ENCODE measurements around the gene BIRC2. TPM values are rescaled to one million over a fixed set of nuclear protein-coding genes. Genes with fewer than 3 reads are reported as not detected.
A peak's percentile ranks its signal among the peaks of the same experiment; 100 is the strongest.
"Not testable (repeated sequence)": the region's sequence is repeated elsewhere in the genome, so short reads cannot be mapped to it uniquely, and the experiment has no call there.

BIRC2 gene
- total and polyA plus RNA-seq, 10 donors = 24.0 to 101 (median 46.6) TPM

GRCh38 chr11:102361086-102362031, 14.3 kb downstream of the BIRC2 start:
- H3K4me3 ChIP-seq = no peak overlapping the region
- H3K4me1 ChIP-seq = peaks cover 8 to 32% (median 13%) of the 10 kb centered on the region in 6 donors
- peaks cover 0 to 17% (median 0%) of the 10 kb centered on the region in 8 donors for H3K9me3 ChIP-seq
- peak in 2 of 3 donors; percentile 8 to 38 for TF ChIP-seq POLR2AphosphoS5 (IDR thresholded peaks at IDR 0.05)
- TF ChIP-seq POLR2A (IDR thresholded peaks at IDR 0.05) = no peak
- 80 to 94% (median 92%) methylated on average over 5 of the region's 5 CpGs for WGBS, 5 donors
- H3K27me3 ChIP-seq (replicated peaks in 1 of 7) = no peaks in the 10 kb centered on the region
- DNase-seq = no peak
- intact Hi-C loops (cut with DNase I; ENCODE audit: low total_unique reads) = no loop called here
- H3K27ac ChIP-seq = peak overlapping the region in 2 of 8 donors; percentile 19 to 43
- peaks cover 3 to 88% (median 52%) of the 10 kb centered on the region in 6 donors for H3K36me3 ChIP-seq

DNA sequence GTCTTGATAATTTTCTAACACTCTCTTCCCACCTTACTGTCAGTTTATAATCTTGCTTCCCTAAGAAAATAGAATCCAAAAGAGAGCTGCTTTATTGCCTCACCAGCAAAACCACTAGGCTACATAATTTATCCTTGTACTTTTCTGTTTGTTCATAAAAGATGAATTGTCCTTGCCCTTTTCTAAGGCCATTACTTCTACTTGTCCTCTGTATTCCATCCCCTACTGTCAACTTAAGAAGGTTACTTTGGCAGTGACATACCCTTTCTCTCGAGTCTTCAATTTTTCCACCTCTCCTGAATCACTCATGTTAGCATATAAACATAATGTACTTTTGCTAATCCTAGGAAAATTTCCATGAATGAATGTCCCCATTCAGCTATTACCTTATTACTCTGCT, 18.0 kb downstream of the BIRC2 start:
- H3K27ac ChIP-seq = no peak overlapping the region
- peaks cover 0 to 6% (median 0%) of the 10 kb centered on the region in 8 donors for H3K9me3 ChIP-seq
- H3K36me3 ChIP-seq = peaks cover 2 to 90% (median 59%) of the 10 kb centered on the region in 6 donors
- peaks cover 9 to 38% (median 24%) of the 10 kb centered on the region in 6 donors for H3K4me1 ChIP-seq
- no peaks in the 10 kb centered on the region for H3K27me3 ChIP-seq (replicated peaks in 1 of 7)
- WGBS, 5 donors = 84 to 98% (median 88%) methylated on average over 1 of the region's 1 CpG
- DNase-seq = no peak
- TF ChIP-seq POLR2AphosphoS5 (IDR thresholded peaks at IDR 0.05) (no peak), POLR2A (IDR thresholded peaks at IDR 0.05) (no peak)
- TF ChIP-seq, protein P1, sequence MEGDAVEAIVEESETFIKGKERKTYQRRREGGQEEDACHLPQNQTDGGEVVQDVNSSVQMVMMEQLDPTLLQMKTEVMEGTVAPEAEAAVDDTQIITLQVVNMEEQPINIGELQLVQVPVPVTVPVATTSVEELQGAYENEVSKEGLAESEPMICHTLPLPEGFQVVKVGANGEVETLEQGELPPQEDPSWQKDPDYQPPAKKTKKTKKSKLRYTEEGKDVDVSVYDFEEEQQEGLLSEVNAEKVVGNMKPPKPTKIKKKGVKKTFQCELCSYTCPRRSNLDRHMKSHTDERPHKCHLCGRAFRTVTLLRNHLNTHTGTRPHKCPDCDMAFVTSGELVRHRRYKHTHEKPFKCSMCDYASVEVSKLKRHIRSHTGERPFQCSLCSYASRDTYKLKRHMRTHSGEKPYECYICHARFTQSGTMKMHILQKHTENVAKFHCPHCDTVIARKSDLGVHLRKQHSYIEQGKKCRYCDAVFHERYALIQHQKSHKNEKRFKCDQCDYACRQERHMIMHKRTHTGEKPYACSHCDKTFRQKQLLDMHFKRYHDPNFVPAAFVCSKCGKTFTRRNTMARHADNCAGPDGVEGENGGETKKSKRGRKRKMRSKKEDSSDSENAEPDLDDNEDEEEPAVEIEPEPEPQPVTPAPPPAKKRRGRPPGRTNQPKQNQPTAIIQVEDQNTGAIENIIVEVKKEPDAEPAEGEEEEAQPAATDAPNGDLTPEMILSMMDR (IDR thresholded peaks at IDR 0.05 in 8 of 11, conservative IDR thresholded peaks at IDR 0.05 in 3 of 11) = no peak
- intact Hi-C loops (cut with DNase I; ENCODE audit: low total_unique reads) = no loop called here
- H3K4me3 ChIP-seq = no peak overlapping the region

DNA sequence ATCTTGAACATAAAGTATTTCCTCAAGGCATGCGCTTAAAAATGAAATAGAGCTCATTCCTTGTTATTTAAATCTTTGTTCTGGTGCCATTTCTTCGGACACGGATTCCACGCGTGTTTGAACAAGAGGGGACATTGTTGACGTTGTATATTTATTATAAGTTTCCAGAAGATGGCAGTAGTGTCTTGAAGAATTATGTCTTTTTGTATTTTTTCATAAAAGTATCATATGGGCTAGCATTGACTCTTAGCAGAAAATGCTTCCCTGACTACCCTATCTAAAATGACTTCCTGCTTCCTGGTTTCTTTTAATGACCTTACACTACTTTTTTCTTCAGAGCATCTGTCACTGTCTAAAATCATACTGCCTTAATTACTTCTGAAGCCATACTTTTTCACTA, 20.4 kb downstream of the BIRC2 start:
- H3K4me3 ChIP-seq = no peak overlapping the region
- WGBS, 5 donors = 42 to 64% (median 51%) methylated on average over 6 of the region's 6 CpGs
- H3K9me3 ChIP-seq = no peaks in the 10 kb centered on the region
- no peak for DNase-seq
- peak overlapping the region in 2 of 8 donors; percentile 23 to 28 for H3K27ac ChIP-seq
- H3K4me1 ChIP-seq = peaks cover 0 to 21% (median 12%) of the 10 kb centered on the region in 6 donors
- intact Hi-C loops (cut with DNase I; ENCODE audit: low total_unique reads) = no loop called here
- no peaks in the 10 kb centered on the region for H3K27me3 ChIP-seq (replicated peaks in 1 of 7)
- H3K36me3 ChIP-seq = peaks cover 0 to 68% (median 48%) of the 10 kb centered on the region in 6 donors
- TF ChIP-seq POLR2A (IDR thresholded peaks at IDR 0.05) (no peak), POLR2AphosphoS5 (IDR thresholded peaks at IDR 0.05) (no peak)
- TF ChIP-seq, protein P1 (IDR thresholded peaks at IDR 0.05 in 8 of 11, conservative IDR thresholded peaks at IDR 0.05 in 3 of 11) = peak in 3 of 11 experiments; percentile 22 to 44 (median 35)

DNA sequence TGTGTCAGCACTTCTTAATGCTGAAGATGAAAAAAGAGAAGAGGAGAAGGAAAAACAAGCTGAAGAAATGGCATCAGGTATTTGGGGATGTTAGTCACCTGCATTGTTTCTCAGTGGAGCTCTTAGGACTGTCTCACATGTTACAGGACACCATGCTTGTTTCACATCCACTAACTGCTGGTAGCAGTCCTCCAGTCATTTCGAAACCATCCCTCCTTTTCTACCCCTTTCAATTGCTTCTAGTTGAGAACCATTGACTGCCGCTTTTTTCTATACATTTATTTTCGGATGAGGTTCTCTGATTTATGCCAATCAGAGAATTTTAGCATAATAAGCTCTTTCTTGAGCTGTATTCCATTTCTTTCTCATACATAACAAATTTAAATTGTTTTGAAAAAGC, 21.5 kb downstream of the BIRC2 start:
- intact Hi-C loops (cut with DNase I; ENCODE audit: low total_unique reads) = no loop called here

DNA sequence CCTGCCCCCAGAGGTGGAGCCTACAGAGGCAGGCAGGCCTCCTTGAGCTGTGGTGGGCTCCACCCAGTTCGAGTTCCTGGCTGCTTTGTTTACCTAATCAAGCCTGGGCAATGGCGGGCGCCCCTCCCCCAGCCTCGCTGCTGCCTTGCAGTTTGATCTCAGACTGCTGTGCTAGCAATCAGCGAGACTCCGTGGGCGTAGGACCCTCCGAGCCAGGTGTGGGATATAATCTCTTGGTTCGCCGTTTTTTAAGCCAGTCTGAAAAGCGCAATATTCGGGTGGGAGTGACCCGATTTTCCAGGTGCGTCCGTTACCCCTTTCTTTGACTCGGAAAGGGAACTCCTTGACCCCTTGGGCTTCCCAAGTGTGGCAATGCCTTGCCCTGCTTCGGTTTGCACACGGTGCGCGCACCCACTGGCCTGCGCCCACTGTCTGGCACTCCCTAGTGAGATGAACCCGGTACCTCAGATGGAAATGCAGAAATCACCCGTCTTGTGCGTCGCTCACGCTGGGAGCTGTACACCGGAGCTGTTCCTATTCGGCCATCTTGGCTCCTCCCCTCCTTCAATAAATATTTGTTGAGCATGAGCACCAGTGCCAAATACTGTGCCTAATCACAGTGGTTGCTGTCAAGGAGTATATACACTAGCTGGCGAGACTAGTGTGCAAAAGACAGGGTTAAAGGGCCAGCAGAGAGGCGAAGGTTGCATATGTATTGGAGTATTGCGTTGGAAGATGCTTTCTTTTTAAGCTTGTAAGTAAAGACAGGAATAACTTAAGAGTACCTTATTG, 27.8 kb downstream of the BIRC2 start:
- H3K27ac ChIP-seq; intact Hi-C loops (cut with DNase I; ENCODE audit: low total_unique reads); H3K9me3 ChIP-seq; DNase-seq; H3K27me3 ChIP-seq (replicated peaks in 1 of 7); H3K4me1 ChIP-seq; H3K4me3 ChIP-seq: not testable (repeated sequence)
- H3K36me3 ChIP-seq = peaks cover 3 to 54% (median 41%) of the 10 kb centered on the region in 6 donors
- WGBS, 5 donors = 87 to 92% (median 91%) methylated on average over 27 to 31 of the region's 31 CpGs

More for the DNA sequence above, 21.5 kb downstream of the BIRC2 start:
- no peaks in the 10 kb centered on the region for H3K27me3 ChIP-seq (replicated peaks in 1 of 7)
- no peak overlapping the region for H3K4me3 ChIP-seq
- DNase-seq = no peak
- TF ChIP-seq POLR2AphosphoS5 (IDR thresholded peaks at IDR 0.05) (no peak), POLR2A (IDR thresholded peaks at IDR 0.05) (no peak)
- TF ChIP-seq, protein P1 (IDR thresholded peaks at IDR 0.05 in 8 of 11, conservative IDR thresholded peaks at IDR 0.05 in 3 of 11) = no peak
- H3K27ac ChIP-seq = no peak overlapping the region
- WGBS, 5 donors = 67 to 86% (median 84%) methylated on average over 3 of the region's 3 CpGs
- H3K36me3 ChIP-seq = peaks cover 0 to 57% (median 42%) of the 10 kb centered on the region in 6 donors
- peaks cover 0 to 20% (median 12%) of the 10 kb centered on the region in 6 donors for H3K4me1 ChIP-seq
- H3K9me3 ChIP-seq = no peaks in the 10 kb centered on the region

Data from spleen (tissue), 11 donors.